NCI-H2107 (cell line): ENCODE measurements around the gene CA5A.

ENCODE experiments used
- DNase-seq: peaks from one replicate; lab custom pipeline; 2025; lab: John Stamatoyannopoulos, UW

Gene CA5A

GRCh38 chr16:87848676-87849345 lies 87.5 kb downstream of the CA5A start:
- DNase-seq, result no peak

- DNase-seq, result no peak
These were observed 88.3 kb downstream of the CA5A start for GRCh38 chr16:87847785-87848675.

- no peak for DNase-seq
These were observed 88.9 kb downstream of the CA5A start for GRCh38 chr16:87847467-87847784.

GRCh38 chr16:87846705-87847466 lies 89.4 kb downstream of the CA5A start:
- DNase-seq, result no peak

- no peak for DNase-seq
These were observed 90.3 kb downstream of the CA5A start for GRCh38 chr16:87845807-87846619.

- DNase-seq, result no peak
These were observed 91.1 kb downstream of the CA5A start for GRCh38 chr16:87845213-87845612.

- DNase-seq, result no peak
These were observed 91.5 kb downstream of the CA5A start for GRCh38 chr16:87844809-87845208.

- DNase-seq, result no peak
These were observed 92.1 kb downstream of the CA5A start for GRCh38 chr16:87844120-87844733.

- DNase-seq, result no peak
These were observed 92.6 kb downstream of the CA5A start for GRCh38 chr16:87843678-87844105.

- no peak for DNase-seq
These were observed 94.0 kb downstream of the CA5A start for GRCh38 chr16:87842209-87842869.

GRCh38 chr16:87841340-87842208 lies 94.8 kb downstream of the CA5A start:
- DNase-seq, result no peak

GRCh38 chr16:87840271-87840978 lies 95.9 kb downstream of the CA5A start:
- DNase-seq, result no peak

- DNase-seq, result no peak
These were observed 96.6 kb downstream of the CA5A start for GRCh38 chr16:87839542-87840270.

GRCh38 chr16:87838643-87839541 lies 97.4 kb downstream of the CA5A start:
- no peak for DNase-seq
